Measurements from ENCODE around the gene GFOD2. TPM values are rescaled to one million over a fixed set of nuclear protein-coding genes. Genes with fewer than 3 reads are reported as not detected.

GFOD2 gene
- total and polyA plus RNA-seq, 2 of the 13 experiments (the other 11 are each of a cell fraction or from before 2014, with no cell fraction given): 11.1 to 17.2 TPM

DNA sequence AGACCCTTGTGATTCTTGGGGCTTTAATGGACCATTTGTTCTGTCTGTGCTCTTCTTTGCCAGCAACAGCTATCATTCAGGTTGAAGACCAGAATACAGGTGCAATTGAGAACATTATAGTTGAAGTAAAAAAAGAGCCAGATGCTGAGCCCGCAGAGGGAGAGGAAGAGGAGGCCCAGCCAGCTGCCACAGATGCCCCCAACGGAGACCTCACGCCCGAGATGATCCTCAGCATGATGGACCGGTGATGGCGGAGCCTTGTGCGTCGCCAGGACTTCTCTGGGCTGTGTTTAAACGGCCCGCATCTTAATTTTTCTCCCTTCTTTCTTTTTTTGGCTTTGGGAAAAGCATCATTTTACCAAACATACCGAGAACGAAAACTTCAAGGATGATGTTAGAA, 81.5 kb downstream of the GFOD2 start:
- H3K9ac ChIP-seq (ENCODE audit: insufficient read depth, low read depth, low read length): no peak overlapping the region
- no peaks in the 10 kb centered on the region for H3K9me3 ChIP-seq (ENCODE audit: low read length)
- intact Hi-C loops (cut with micrococcal nuclease; ENCODE audit: unreplicated experiment): no loop called here
- DNase-seq (ENCODE audit: low spot score) (no peak), ATAC-seq (no peak), FAIRE-seq (no peak)
- H3K4me1 ChIP-seq (ENCODE audit: insufficient read depth, low read length): peaks cover 11% of the 10 kb centered on the region
- BruUV-seq (replicated peaks): no TSS peak
- ChIA-PET CTCF (ENCODE audit: low intra/inter-chr PET ratio, low total read pairs) (no interaction called here), POLR2A (no interaction called here)
- H4K20me1 ChIP-seq (ENCODE audit: insufficient read depth, low read length): no peaks in the 10 kb centered on the region; the same call in 1 of the 2 replicates
- H3K4me2 ChIP-seq (ENCODE audit: low read depth, low read length): no peak overlapping the region
- H2AFZ ChIP-seq (ENCODE audit: low read length): no peak overlapping the region
- in situ Hi-C loops (cut with HindIII; ENCODE audit: extremely low pct_ligation_motif_present, low pct_unique_long_range_greater_than_20kb): no loop called here
- no peaks in the 10 kb centered on the region for H3K79me2 ChIP-seq (ENCODE audit: insufficient read depth, low read length)
- no peak overlapping the region for H3K4me3 ChIP-seq (replicated peaks in 1 of 3; ENCODE audit: insufficient read depth in 1 of 3, low read depth in 2 of 3, low read length in 3 of 3)
- TF ChIP-seq ZNF644 (CRISPR knock-in tag; IDR thresholded peaks at IDR 0.05; ENCODE audit: low read depth) (no peak), ZNF670 (CRISPR knock-in tag; IDR thresholded peaks at IDR 0.05; ENCODE audit: borderline replicate concordance) (no peak), ZSCAN30 (CRISPR knock-in tag; IDR thresholded peaks at IDR 0.05) (no peak), ETV6 (CRISPR knock-in tag; conservative IDR thresholded peaks at IDR 0.05) (no peak), MTA1 (CRISPR knock-in tag; IDR thresholded peaks at IDR 0.05; ENCODE audit: borderline replicate concordance) (no peak), GABPB1 (CRISPR knock-in tag; IDR thresholded peaks at IDR 0.05) (no peak), ZNF569 (CRISPR knock-in tag; IDR thresholded peaks at IDR 0.05; ENCODE audit: borderline replicate concordance) (no peak), GATAD1 (CRISPR knock-in tag; IDR thresholded peaks at IDR 0.05) (no peak), ZEB1 (IDR thresholded peaks at IDR 0.05; ENCODE audit: insufficient replicate concordance, low read depth) (no peak), ZNF547 (CRISPR knock-in tag; IDR thresholded peaks at IDR 0.05) (no peak)
- TF ChIP-seq, protein P1, sequence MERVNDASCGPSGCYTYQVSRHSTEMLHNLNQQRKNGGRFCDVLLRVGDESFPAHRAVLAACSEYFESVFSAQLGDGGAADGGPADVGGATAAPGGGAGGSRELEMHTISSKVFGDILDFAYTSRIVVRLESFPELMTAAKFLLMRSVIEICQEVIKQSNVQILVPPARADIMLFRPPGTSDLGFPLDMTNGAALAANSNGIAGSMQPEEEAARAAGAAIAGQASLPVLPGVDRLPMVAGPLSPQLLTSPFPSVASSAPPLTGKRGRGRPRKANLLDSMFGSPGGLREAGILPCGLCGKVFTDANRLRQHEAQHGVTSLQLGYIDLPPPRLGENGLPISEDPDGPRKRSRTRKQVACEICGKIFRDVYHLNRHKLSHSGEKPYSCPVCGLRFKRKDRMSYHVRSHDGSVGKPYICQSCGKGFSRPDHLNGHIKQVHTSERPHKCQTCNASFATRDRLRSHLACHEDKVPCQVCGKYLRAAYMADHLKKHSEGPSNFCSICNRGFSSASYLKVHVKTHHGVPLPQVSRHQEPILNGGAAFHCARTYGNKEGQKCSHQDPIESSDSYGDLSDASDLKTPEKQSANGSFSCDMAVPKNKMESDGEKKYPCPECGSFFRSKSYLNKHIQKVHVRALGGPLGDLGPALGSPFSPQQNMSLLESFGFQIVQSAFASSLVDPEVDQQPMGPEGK (CRISPR knock-in tag; IDR thresholded peaks at IDR 0.05): no peak
- TF ChIP-seq, protein P2, sequence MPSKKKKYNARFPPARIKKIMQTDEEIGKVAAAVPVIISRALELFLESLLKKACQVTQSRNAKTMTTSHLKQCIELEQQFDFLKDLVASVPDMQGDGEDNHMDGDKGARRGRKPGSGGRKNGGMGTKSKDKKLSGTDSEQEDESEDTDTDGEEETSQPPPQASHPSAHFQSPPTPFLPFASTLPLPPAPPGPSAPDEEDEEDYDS (CRISPR knock-in tag; IDR thresholded peaks at IDR 0.05): no peak
- TF ChIP-seq, protein P3, sequence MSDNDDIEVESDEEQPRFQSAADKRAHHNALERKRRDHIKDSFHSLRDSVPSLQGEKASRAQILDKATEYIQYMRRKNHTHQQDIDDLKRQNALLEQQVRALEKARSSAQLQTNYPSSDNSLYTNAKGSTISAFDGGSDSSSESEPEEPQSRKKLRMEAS (IDR thresholded peaks at IDR 0.05): no peak
- no peaks in the 10 kb centered on the region for H3K27me3 ChIP-seq (ENCODE audit: control insufficient read depth in 1 of 2, insufficient read depth in 2 of 2, low read length in 2 of 2)
- 93% methylated on average over 12 of the region's 12 CpGs for WGBS (ENCODE audit: low lambda C conversion rate)
- H3K27ac ChIP-seq (ENCODE audit: extremely low read length, insufficient read depth, low read length): no peak overlapping the region
- H3K36me3 ChIP-seq (replicated peaks in 1 of 2; ENCODE audit: control insufficient read depth in 1 of 2, insufficient read depth in 2 of 2, low read length in 2 of 2): peaks cover 22 to 60% of the 10 kb centered on the region in 2 experiments
